CD4-positive, alpha-beta T cell (primary cell): ENCODE results near the gene HOMER3. TPM values are rescaled to one million over a fixed set of nuclear protein-coding genes. Genes with fewer than 3 reads are reported as not detected.

Experiments used
- ATAC-seq: fragments of 200-7000 bp; cut with Tn5 transposase; one replicate; pipeline ENCODE4 v1.10.0; 2022; ENCODE audit warnings: mild to moderate bottlenecking; ENCODE audit not compliant: poor library complexity
- CTCF ChIA-PET: fragments of 350-600 bp; sonication (Branson Sonifier 250); formaldehyde crosslinking; loops from one replicate; lab custom pipeline; 2021; ENCODE audit warnings: antibody characterized with exemption, inconsistent platforms; lab: Charles Lee
- POLR2A ChIA-PET: fragments of 350-600 bp; sonication (Branson Sonifier 250); formaldehyde crosslinking; loops from one replicate; lab custom pipeline; 2021; ENCODE audit warnings: antibody characterized with exemption, inconsistent platforms; lab: Charles Lee
- DNase-seq, 14 experiments: peaks; one replicate each; pipeline ENCODE4 v3.0.0-alpha.2; 2013 to 2020; ENCODE audit warnings: mixed read lengths in 2 of 14
- H3K27ac ChIP-seq, 2 donors: one replicate each; pipeline versions ENCODE4 v1.5.1 to v1.7.0; 2013; ENCODE audit warnings: low read length in 2 of 2, low read depth in 1 of 2, mild to moderate bottlenecking in 1 of 2
- H3K27me3 ChIP-seq, 2 experiments: 1 replicate in 1 of 2; 2 replicates in 1 of 2; pipeline versions ENCODE4 v1.6.1 to v1.7.0; 2013; ENCODE audit warnings: low read length in 2 of 2, control low read depth in 1 of 2, mild to moderate bottlenecking in 1 of 2, moderate library complexity in 1 of 2; ENCODE audit not compliant: insufficient read depth in 2 of 2, control insufficient read depth in 1 of 2
- H3K36me3 ChIP-seq: one replicate; pipeline ENCODE4 v1.6.1; 2013; ENCODE audit warnings: low read length, control low read depth; ENCODE audit not compliant: insufficient read depth
- H3K4me1 ChIP-seq: one replicate; pipeline ENCODE4 v1.6.1; 2013; ENCODE audit warnings: low read length, control low read depth; ENCODE audit not compliant: insufficient read depth
- H3K4me3 ChIP-seq: one replicate; pipeline ENCODE4 v1.5.1; 2013; ENCODE audit warnings: mild to moderate bottlenecking, low read length, moderate library complexity
- H3K9me3 ChIP-seq, 2 experiments: 1 replicate in 1 of 2; 2 replicates in 1 of 2; pipeline versions ENCODE4 v1.6.1 to v1.7.0; 2013; ENCODE audit warnings: low read length in 2 of 2, mild to moderate bottlenecking in 2 of 2, control low read depth in 1 of 2, moderate library complexity in 1 of 2; ENCODE audit not compliant: control insufficient read depth in 1 of 2, insufficient read depth in 1 of 2
- H3K27ac Mint-ChIP-seq: one replicate; pipeline ENCODE4 v1.8.0; 2020; ENCODE audit warnings: mixed read lengths
- H3K27me3 Mint-ChIP-seq: one replicate; pipeline ENCODE4 v1.8.0; 2021; ENCODE audit warnings: mixed read lengths
- H3K36me3 Mint-ChIP-seq: one replicate; pipeline ENCODE4 v1.8.0; 2021; ENCODE audit warnings: low read depth, mixed read lengths
- H3K4me1 Mint-ChIP-seq: one replicate; pipeline ENCODE4 v1.8.0; 2021; ENCODE audit warnings: low read depth, mixed read lengths
- H3K4me3 Mint-ChIP-seq: one replicate; pipeline ENCODE4 v1.8.0; 2020; ENCODE audit warnings: mild to moderate bottlenecking, mixed read lengths
- H3K9me3 Mint-ChIP-seq: one replicate; pipeline ENCODE4 v1.8.0; 2020; ENCODE audit warnings: mixed read lengths
- CTCF ChIP-seq: fragments of 200-600 bp; IDR thresholded peaks from one replicate; pipeline ENCODE4 v1.8.0; 2022; ENCODE audit warnings: antibody characterized with exemption, mild to moderate bottlenecking
- intact Hi-C, 2 experiments: fragments of 100-400 bp; cut with DNase I in 1 of 2; cut with micrococcal nuclease in 1 of 2; formaldehyde crosslinking; loops; one replicate each; pipeline versions ENCODE4 v1.15.1 to v1.9.0; 2023 to 2025; cut with DNase I, micrococcal nuclease
- total RNA-seq, 174 experiments: library from RNA in 2 of 174; stranded (reverse) in 2 of 174; gene quantifications; one replicate each; pipeline ENCODE4 v1.2.3 and lab custom pipeline; 2021 to 2026

HOMER3 gene
- total RNA-seq, 2 experiments from 2014 or later = 1.1 TPM

- H3K4me3 Mint-ChIP-seq = no peak overlapping the region
- CTCF ChIA-PET = no interaction called here
- Histone ChIP-seq H3K27ac (no peak overlapping the region), H3K4me3 (no peak overlapping the region), H3K27me3 (no peaks in the 10 kb centered on the region), H3K36me3 (no peaks in the 10 kb centered on the region), H3K4me1 (no peaks in the 10 kb centered on the region), H3K9me3 (no peaks in the 10 kb centered on the region)
- no peaks in the 10 kb centered on the region for H3K9me3 Mint-ChIP-seq
- ATAC-seq (no peak), DNase-seq (no peak)
- intact Hi-C loops = loop anchor here in 1 of 2 experiments (10.0 kb wide), 1 partner anchor 68 kb away; no protein-coding TSS in a partner anchor
- no peak for TF ChIP-seq CTCF
- H3K27ac Mint-ChIP-seq = no peak overlapping the region
- H3K4me1 Mint-ChIP-seq = no peaks in the 10 kb centered on the region
- H3K27me3 Mint-ChIP-seq = peaks cover 10% of the 10 kb centered on the region
- POLR2A ChIA-PET = no interaction called here
- no peaks in the 10 kb centered on the region for H3K36me3 Mint-ChIP-seq
These were observed 54.0 kb downstream of the HOMER3 start for GRCh38 chr19:18886972-18887371.

GRCh38 chr19:18883526-18884304 lies 57.3 kb downstream of the HOMER3 start:
- POLR2A ChIA-PET = no interaction called here
- no peaks in the 10 kb centered on the region for H3K27me3 ChIP-seq
- no peak overlapping the region for H3K27ac ChIP-seq
- intact Hi-C loops = loop anchor here in 1 of 2 experiments (10.0 kb wide), 1 partner anchor 71 kb away; no protein-coding TSS in a partner anchor
- H3K4me1 Mint-ChIP-seq = no peaks in the 10 kb centered on the region
- no peak for TF ChIP-seq CTCF
- no peak for DNase-seq
- H3K4me1 ChIP-seq = no peaks in the 10 kb centered on the region
- H3K4me3 Mint-ChIP-seq = no peak overlapping the region
- H3K27ac Mint-ChIP-seq = no peak overlapping the region
- no peaks in the 10 kb centered on the region for H3K27me3 Mint-ChIP-seq
- H3K9me3 Mint-ChIP-seq = no peaks in the 10 kb centered on the region
- H3K4me3 ChIP-seq = no peak overlapping the region
- H3K36me3 Mint-ChIP-seq = no peaks in the 10 kb centered on the region
- no peak for ATAC-seq
- no peaks in the 10 kb centered on the region for H3K36me3 ChIP-seq
- CTCF ChIA-PET = no interaction called here
- H3K9me3 ChIP-seq = no peaks in the 10 kb centered on the region

DNA sequence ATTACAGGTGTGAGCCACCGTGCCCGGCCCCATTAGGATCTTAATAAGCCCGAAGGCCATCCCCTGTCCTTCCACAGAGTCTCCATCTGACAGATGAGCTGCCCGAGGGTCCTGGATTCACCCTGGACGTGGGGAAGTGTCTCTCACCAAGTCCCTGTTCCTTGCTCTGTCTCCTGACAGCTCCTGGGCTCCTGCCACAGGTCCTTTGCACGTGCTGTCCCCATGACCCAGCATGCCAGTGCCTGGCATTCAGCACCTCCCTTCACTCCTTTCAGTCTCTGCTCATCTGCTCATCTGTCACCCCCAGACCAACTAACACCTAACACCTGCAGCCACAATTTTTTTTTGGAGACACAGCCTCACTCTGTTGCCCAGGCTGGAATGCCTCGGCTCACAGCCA lies 59.5 kb downstream of the HOMER3 start:
- Histone ChIP-seq H3K27ac (no peak overlapping the region), H3K27me3 (no peaks in the 10 kb centered on the region), H3K4me3 (no peak overlapping the region), H3K9me3 (peaks cover 0 to 5% of the 10 kb centered on the region in 2 experiments), H3K4me1 (no peaks in the 10 kb centered on the region), H3K36me3 (no peaks in the 10 kb centered on the region)
- no peak for TF ChIP-seq CTCF
- DNase-seq = no peak
- Mint-ChIP-seq H3K27me3 (no peaks in the 10 kb centered on the region), H3K4me3 (no peak overlapping the region), H3K27ac (no peak overlapping the region), H3K36me3 (no peaks in the 10 kb centered on the region), H3K9me3 (no peaks in the 10 kb centered on the region), H3K4me1 (no peaks in the 10 kb centered on the region)
- ATAC-seq = no peak
- intact Hi-C loops = loop anchor here in 1 of 2 experiments (10.0 kb wide), 1 partner anchor 73 kb away; no protein-coding TSS in a partner anchor
- CTCF ChIA-PET = no interaction called here
- POLR2A ChIA-PET = interaction anchor here (0.7 kb wide), 1 partner anchor 282 kb away, joined by 3 read pairs; no protein-coding TSS in a partner anchor
